Measurements from ENCODE around the gene CDO1. TPM values are rescaled to one million over a fixed set of nuclear protein-coding genes. Genes with fewer than 3 reads are reported as not detected.
"Not testable (repeated sequence)": the region's sequence is repeated elsewhere in the genome, so short reads cannot be mapped to it uniquely, and the experiment has no call there.

CDO1 gene
- total and polyA plus RNA-seq, 10 donors: 1.4 to 11.1 (median 1.7) TPM

DNA sequence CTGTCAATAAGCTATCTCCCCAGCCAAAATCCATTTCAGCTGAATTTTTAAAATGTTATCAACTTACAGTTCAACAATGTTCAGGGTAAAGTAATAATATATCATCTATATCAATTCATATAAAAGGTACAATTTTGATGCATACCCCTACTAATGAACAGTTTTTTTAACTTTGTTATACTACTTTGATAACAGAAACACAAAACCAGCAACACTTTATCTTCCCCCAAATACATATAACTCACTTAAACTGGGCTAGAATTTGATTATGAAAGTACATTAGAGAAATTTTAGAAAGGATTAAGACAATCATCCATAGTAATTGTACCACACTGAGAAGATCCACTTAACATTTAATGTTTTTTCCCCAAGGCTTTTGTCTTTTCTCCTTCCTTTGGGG lies 5.1 kb downstream of the CDO1 start:
- peaks cover 0 to 48% (median 24%) of the 10 kb centered on the region in 7 donors for H3K27me3 ChIP-seq (replicated peaks in 1 of 7)
- no peak for DNase-seq
- H3K9me3 ChIP-seq: no peaks in the 10 kb centered on the region
- H3K36me3 ChIP-seq: no peaks in the 10 kb centered on the region
- no peak for TF ChIP-seq POLR2AphosphoS5 (IDR thresholded peaks at IDR 0.05)
- TF ChIP-seq POLR2A (IDR thresholded peaks at IDR 0.05): no peak
- TF ChIP-seq, protein P1, sequence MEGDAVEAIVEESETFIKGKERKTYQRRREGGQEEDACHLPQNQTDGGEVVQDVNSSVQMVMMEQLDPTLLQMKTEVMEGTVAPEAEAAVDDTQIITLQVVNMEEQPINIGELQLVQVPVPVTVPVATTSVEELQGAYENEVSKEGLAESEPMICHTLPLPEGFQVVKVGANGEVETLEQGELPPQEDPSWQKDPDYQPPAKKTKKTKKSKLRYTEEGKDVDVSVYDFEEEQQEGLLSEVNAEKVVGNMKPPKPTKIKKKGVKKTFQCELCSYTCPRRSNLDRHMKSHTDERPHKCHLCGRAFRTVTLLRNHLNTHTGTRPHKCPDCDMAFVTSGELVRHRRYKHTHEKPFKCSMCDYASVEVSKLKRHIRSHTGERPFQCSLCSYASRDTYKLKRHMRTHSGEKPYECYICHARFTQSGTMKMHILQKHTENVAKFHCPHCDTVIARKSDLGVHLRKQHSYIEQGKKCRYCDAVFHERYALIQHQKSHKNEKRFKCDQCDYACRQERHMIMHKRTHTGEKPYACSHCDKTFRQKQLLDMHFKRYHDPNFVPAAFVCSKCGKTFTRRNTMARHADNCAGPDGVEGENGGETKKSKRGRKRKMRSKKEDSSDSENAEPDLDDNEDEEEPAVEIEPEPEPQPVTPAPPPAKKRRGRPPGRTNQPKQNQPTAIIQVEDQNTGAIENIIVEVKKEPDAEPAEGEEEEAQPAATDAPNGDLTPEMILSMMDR (IDR thresholded peaks at IDR 0.05 in 8 of 11, conservative IDR thresholded peaks at IDR 0.05 in 3 of 11): no peak
- peaks cover 3 to 15% (median 14%) of the 10 kb centered on the region in 6 donors for H3K4me1 ChIP-seq
- no peak overlapping the region for H3K27ac ChIP-seq
- intact Hi-C loops (cut with DNase I; ENCODE audit: low total_unique reads): no loop called here
- no peak overlapping the region for H3K4me3 ChIP-seq

GRCh38 chr5:115810761-115811160 lies 5.7 kb downstream of the CDO1 start:
- peaks cover 0 to 42% (median 18%) of the 10 kb centered on the region in 7 donors for H3K27me3 ChIP-seq (replicated peaks in 1 of 7)
- H3K4me1 ChIP-seq: peaks cover 0 to 8% (median 7%) of the 10 kb centered on the region in 6 donors
- no peaks in the 10 kb centered on the region for H3K9me3 ChIP-seq
- no peak for TF ChIP-seq POLR2A (IDR thresholded peaks at IDR 0.05)
- no peak for TF ChIP-seq POLR2AphosphoS5 (IDR thresholded peaks at IDR 0.05)
- TF ChIP-seq, protein P1 (IDR thresholded peaks at IDR 0.05 in 8 of 11, conservative IDR thresholded peaks at IDR 0.05 in 3 of 11): no peak
- H3K36me3 ChIP-seq: no peaks in the 10 kb centered on the region
- H3K27ac ChIP-seq: no peak overlapping the region
- H3K4me3 ChIP-seq: no peak overlapping the region
- no peak for DNase-seq
- intact Hi-C loops (cut with DNase I; ENCODE audit: low total_unique reads): no loop called here

DNA sequence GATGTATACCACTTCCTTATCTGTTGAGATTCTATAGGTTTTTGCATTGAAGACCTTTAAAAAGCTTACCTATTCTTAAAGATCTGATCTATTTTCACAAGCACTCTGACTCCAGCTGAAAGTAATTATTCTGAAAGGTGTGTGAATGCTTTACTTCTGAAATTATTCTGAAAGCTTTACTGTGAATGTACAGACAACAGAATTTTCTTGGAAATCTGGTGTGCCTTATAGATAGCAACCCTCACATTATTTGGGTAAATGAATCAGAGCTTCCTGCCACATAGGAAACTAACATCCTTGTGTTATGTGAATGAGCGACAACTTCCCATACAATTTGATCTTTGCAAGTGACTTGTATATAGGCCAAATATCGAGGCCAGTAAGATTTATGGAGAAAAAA lies 6.5 kb downstream of the CDO1 start:
- H3K27ac ChIP-seq: no peak overlapping the region
- WGBS, 5 donors: 52 to 75% (median 66%) methylated on average over 2 of the region's 2 CpGs
- no peak for DNase-seq
- H3K4me1 ChIP-seq: peaks cover 0 to under 1% (median 0%) of the 10 kb centered on the region in 6 donors
- H3K4me3 ChIP-seq: no peak overlapping the region
- intact Hi-C loops (cut with DNase I; ENCODE audit: low total_unique reads): no loop called here
- no peaks in the 10 kb centered on the region for H3K36me3 ChIP-seq
- H3K9me3 ChIP-seq: no peaks in the 10 kb centered on the region
- no peak for TF ChIP-seq POLR2AphosphoS5 (IDR thresholded peaks at IDR 0.05)
- no peak for TF ChIP-seq POLR2A (IDR thresholded peaks at IDR 0.05)
- TF ChIP-seq, protein P1 (IDR thresholded peaks at IDR 0.05 in 8 of 11, conservative IDR thresholded peaks at IDR 0.05 in 3 of 11): no peak
- H3K27me3 ChIP-seq (replicated peaks in 1 of 7): peaks cover 0 to 34% (median 12%) of the 10 kb centered on the region in 7 donors

GRCh38 chr5:115808066-115808465 lies 8.4 kb downstream of the CDO1 start:
- H3K4me1 ChIP-seq; DNase-seq; H3K36me3 ChIP-seq; H3K4me3 ChIP-seq; H3K9me3 ChIP-seq; H3K27ac ChIP-seq; intact Hi-C loops (cut with DNase I; ENCODE audit: low total_unique reads): not testable (repeated sequence)
- peaks cover 0 to 15% (median 0%) of the 10 kb centered on the region in 7 donors for H3K27me3 ChIP-seq (replicated peaks in 1 of 7)
- 88 to 98% (median 94%) methylated on average over 2 of the region's 2 CpGs for WGBS, 5 donors

- no peaks in the 10 kb centered on the region for H3K9me3 ChIP-seq
- no peaks in the 10 kb centered on the region for H3K36me3 ChIP-seq
- DNase-seq: no peak
- no peak overlapping the region for H3K27ac ChIP-seq
- H3K27me3 ChIP-seq (replicated peaks in 1 of 7): peaks cover 0 to 11% (median 0%) of the 10 kb centered on the region in 7 donors
- H3K4me1 ChIP-seq: no peaks in the 10 kb centered on the region
- H3K4me3 ChIP-seq: no peak overlapping the region
- 73 to 94% (median 81%) methylated on average over 2 of the region's 2 CpGs for WGBS, 5 donors
- intact Hi-C loops (cut with DNase I; ENCODE audit: low total_unique reads): no loop called here
- TF ChIP-seq POLR2AphosphoS5 (IDR thresholded peaks at IDR 0.05) (no peak), POLR2A (IDR thresholded peaks at IDR 0.05) (no peak)
- TF ChIP-seq, protein P1 (IDR thresholded peaks at IDR 0.05 in 8 of 11, conservative IDR thresholded peaks at IDR 0.05 in 3 of 11): no peak
Measured at GRCh38 chr5:115807654-115808052, 8.8 kb downstream of the CDO1 start.
